ENCODE data around the gene PYGB. TPM values are rescaled to one million over a fixed set of nuclear protein-coding genes. Genes with fewer than 3 reads are reported as not detected.

The PYGB gene
- total RNA-seq, 2 donors from 2014 or later, result 231 to 261 TPM

- Histone ChIP-seq H3K4me1 (replicated peaks) (no peaks in the 10 kb centered on the region), H3K27ac (peak overlapping the region; percentile 35 to 43), H3K4me3 (no peak overlapping the region), H3K27me3 (replicated peaks; ENCODE audit: insufficient read depth) (no peaks in the 10 kb centered on the region), H3K36me3 (peaks cover 0 to 3% of the 10 kb centered on the region in 2 donors), H3K9me3 (no peaks in the 10 kb centered on the region)
- TF ChIP-seq POLR2AphosphoS5 (IDR thresholded peaks at IDR 0.05), result no peak
- TF ChIP-seq POLR2A (IDR thresholded peaks at IDR 0.05), result no peak
- TF ChIP-seq CTCF (IDR thresholded peaks at IDR 0.05), result no peak
- 64% methylated on average over 9 of the region's 9 CpGs for WGBS
- DNase-seq (ENCODE audit: low spot score), result no peak
- intact Hi-C loops (cut with DNase I), result no loop called here
These were observed 53.6 kb downstream of the PYGB start for GRCh38 chr20:25301357-25301920.

GRCh38 chr20:25302596-25302995 is 54.7 kb downstream of the PYGB start:
- no peak for TF ChIP-seq POLR2A (IDR thresholded peaks at IDR 0.05)
- TF ChIP-seq POLR2AphosphoS5 (IDR thresholded peaks at IDR 0.05), result no peak
- TF ChIP-seq CTCF (IDR thresholded peaks at IDR 0.05), result no peak
- DNase-seq (ENCODE audit: low spot score), result no peak
- H3K4me1 ChIP-seq (replicated peaks), result no peaks in the 10 kb centered on the region
- 85% methylated on average over 6 of the region's 6 CpGs for WGBS
- no peak overlapping the region for H3K27ac ChIP-seq
- H3K9me3 ChIP-seq, result no peaks in the 10 kb centered on the region
- no peaks in the 10 kb centered on the region for H3K27me3 ChIP-seq (replicated peaks; ENCODE audit: insufficient read depth)
- no peak overlapping the region for H3K4me3 ChIP-seq
- intact Hi-C loops (cut with DNase I), result no loop called here
- no peaks in the 10 kb centered on the region for H3K36me3 ChIP-seq

- DNase-seq (ENCODE audit: low spot score), result no peak
- Histone ChIP-seq H3K4me3 (no peak overlapping the region), H3K27ac (no peak overlapping the region), H3K9me3 (no peaks in the 10 kb centered on the region), H3K4me1 (replicated peaks) (no peaks in the 10 kb centered on the region), H3K36me3 (no peaks in the 10 kb centered on the region), H3K27me3 (replicated peaks; ENCODE audit: insufficient read depth) (no peaks in the 10 kb centered on the region)
- TF ChIP-seq POLR2A (IDR thresholded peaks at IDR 0.05), result no peak
- TF ChIP-seq CTCF (IDR thresholded peaks at IDR 0.05), result no peak
- TF ChIP-seq POLR2AphosphoS5 (IDR thresholded peaks at IDR 0.05), result no peak
- WGBS, result 94% methylated on average over 12 of the region's 12 CpGs
- intact Hi-C loops (cut with DNase I), result no loop called here
These were observed 55.6 kb downstream of the PYGB start for GRCh38 chr20:25303292-25304024.

GRCh38 chr20:25304025-25304549 is 56.2 kb downstream of the PYGB start:
- no peaks in the 10 kb centered on the region for H3K27me3 ChIP-seq (replicated peaks; ENCODE audit: insufficient read depth)
- no peak overlapping the region for H3K27ac ChIP-seq
- H3K36me3 ChIP-seq, result no peaks in the 10 kb centered on the region
- no peaks in the 10 kb centered on the region for H3K4me1 ChIP-seq (replicated peaks)
- H3K9me3 ChIP-seq, result no peaks in the 10 kb centered on the region
- TF ChIP-seq POLR2AphosphoS5 (IDR thresholded peaks at IDR 0.05) (no peak), POLR2A (IDR thresholded peaks at IDR 0.05) (no peak), CTCF (IDR thresholded peaks at IDR 0.05) (no peak)
- intact Hi-C loops (cut with DNase I), result no loop called here
- no peak overlapping the region for H3K4me3 ChIP-seq
- DNase-seq (ENCODE audit: low spot score), result no peak
- WGBS, result 74% methylated on average over 11 of the region's 11 CpGs

Measured in prostate gland (tissue), 2 donors.